ENCODE data around the gene SLIT3.

The SLIT3 gene

GRCh38 chr5:169298193-169298592 lies 2.7 kb downstream of the SLIT3 start:
- no peak for DNase-seq

DNA sequence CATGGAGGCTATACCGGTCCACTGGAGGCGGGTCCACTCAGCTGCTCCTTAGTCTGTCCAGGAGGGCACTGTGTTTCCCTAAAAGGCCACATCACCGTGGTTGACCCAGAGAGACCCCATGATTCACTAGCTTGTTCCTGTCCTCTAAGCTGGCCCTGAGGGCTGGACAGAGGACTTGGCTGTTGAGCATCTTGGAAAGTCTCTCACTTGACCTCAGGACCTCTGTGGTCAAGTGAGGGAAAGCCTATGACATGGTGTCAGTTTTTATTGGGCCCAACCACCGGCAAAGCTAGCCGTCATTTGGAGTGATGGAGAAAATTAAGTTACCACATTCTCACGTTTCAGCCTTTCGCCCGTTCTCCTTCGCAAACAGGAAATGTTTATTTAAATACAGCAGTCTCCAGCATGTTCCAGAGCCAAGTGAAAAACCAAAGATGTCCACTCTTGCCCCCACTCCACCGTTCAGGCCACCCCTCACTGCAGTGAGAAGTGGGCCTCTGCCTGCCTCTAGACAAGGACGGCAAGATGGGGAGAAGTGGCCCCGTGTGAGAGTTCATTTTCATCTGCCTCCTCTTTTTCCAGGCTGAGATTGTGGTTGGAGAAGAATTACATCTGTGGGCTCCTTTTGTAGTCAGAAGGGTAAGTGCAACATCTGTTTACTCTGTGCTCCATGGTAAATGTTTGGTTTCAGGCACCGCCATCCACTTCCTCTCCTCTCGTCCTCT lies 4.4 kb downstream of the SLIT3 start:
- no peak for DNase-seq

- no peak for DNase-seq
These were observed 5.6 kb downstream of the SLIT3 start for GRCh38 chr5:169295306-169295705.

- no peak for DNase-seq
These were observed 6.3 kb downstream of the SLIT3 start for GRCh38 chr5:169294621-169295020.

DNA sequence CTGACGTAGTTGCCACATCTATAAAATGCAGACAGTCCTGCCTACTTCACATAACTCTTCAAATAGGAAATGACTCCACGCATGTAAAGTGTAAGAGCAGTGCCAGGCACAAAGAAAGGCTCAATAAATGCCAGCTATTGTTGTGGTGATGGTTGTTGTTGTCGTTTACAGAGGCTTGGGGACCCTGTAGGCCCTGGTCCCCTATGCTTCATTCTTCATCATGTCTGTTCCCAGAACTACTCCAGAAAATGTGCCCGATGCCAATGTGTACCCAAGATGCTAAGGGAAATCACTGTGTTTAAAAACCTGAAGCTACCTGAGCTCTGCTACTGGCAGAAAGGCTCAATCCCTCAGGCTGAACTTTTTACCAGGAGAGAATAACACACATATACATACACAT lies 9.1 kb downstream of the SLIT3 start:
- no peak for DNase-seq

DNA sequence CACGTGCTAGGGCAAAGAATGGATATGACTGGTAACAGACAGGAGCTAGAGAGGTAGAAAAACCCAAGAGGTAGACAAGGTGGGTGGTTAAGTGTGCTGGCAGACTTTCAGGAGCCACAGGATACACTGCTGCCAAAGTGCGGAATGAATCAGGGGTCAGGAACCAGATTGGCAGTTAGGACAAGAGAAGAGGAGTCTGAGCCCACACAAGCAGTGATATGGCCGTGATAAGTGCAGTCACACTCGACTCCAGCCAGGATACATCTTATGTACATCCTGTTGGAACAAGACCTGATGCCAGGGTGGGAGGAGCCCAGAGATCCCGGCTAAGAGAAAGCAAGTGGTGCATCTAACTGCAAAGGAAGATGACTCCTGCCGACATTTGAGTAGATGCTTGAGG lies 10.0 kb downstream of the SLIT3 start:
- DNase-seq, result no peak

DNA sequence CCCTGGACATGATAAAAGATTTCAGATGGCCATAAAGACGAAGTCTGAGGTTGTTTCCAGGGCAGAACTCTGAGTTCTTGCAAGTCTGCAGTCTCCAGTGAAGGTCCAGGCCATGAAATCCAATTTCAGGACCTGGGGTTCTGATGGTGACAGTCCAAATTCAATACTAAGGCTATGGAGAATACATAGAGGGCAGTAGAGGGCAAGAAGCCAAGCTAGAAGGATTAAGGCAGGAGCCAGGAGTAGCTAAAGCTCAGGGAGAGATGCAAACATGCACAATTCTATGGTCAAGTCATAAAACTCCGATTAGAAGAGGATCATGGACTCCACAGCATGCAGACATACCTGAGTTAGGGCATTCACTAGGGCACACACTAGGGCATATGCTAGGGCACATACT lies 11.4 kb downstream of the SLIT3 start:
- DNase-seq, result no peak

DNA sequence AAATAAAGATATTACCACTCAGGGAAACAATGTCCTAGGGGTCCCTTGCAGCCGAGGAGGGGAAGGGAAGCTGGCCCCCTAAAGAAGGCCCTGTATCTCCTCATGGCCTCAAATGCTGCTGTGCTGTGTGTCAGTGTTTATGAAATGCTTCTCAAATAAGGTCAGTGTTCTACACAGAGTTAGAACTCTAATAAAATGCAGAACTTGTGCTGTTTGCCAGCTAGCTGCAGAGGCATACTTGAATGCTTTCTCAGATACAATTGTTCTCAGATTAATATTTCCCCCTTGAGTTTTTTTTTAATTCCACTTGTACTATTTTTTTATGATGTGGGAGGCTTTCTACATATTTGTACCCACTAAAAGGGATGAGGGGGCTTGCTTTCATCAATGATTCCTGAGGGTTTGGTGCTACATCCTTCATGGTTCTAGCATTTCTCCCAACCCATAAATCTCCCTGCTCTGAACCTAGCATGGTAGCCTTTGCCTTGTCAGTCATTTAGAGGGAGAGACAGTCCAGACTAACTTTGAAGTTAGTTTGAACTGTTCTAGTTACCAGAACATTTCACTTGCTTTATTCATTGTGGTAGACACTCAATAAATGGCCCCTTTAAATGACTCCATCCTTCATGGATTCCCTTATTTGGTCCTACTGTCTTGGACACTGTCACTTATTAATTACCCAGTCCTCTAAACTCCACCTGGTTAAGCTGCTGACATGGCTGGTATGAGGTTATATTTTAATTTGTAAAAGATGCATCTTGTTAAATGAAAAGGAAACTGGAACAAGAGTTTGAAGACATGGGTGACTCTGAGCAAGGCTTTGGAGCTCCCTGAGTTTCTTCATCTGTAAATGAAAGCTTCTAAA lies 12.6 kb downstream of the SLIT3 start:
- DNase-seq, result no peak

GRCh38 chr5:169287529-169287928 lies 13.4 kb downstream of the SLIT3 start:
- DNase-seq, result no peak

- DNase-seq, result no peak
These were observed 14.2 kb downstream of the SLIT3 start for GRCh38 chr5:169286572-169287300.

- DNase-seq, result no peak
These were observed 17.1 kb downstream of the SLIT3 start for GRCh38 chr5:169283887-169284286.

GRCh38 chr5:169281625-169282024 lies 19.3 kb downstream of the SLIT3 start:
- DNase-seq, result no peak

DNA sequence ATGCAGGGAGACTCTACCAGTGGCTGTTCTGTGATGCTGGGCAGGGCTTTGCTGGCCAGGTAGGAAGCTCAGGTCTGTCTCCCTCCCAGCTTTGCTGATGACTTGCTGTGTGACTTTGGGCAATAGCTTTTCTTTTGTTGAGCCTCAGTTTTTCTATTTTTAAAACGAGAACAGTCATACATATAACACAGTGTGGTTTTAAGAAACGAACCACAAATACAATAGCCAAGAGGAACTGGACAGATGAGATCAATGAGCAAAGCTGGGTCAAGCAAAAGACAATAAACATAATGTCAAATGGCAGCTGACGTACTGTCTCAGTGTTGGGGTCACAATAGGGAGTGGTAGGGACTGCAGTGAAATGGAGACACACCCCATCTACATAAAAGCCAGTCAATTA lies 20.2 kb downstream of the SLIT3 start:
- no peak for DNase-seq

GRCh38 chr5:169280286-169280685 lies 20.7 kb downstream of the SLIT3 start:
- DNase-seq, result no peak

- no peak for DNase-seq
These were observed 21.8 kb downstream of the SLIT3 start for GRCh38 chr5:169279125-169279524.

DNA sequence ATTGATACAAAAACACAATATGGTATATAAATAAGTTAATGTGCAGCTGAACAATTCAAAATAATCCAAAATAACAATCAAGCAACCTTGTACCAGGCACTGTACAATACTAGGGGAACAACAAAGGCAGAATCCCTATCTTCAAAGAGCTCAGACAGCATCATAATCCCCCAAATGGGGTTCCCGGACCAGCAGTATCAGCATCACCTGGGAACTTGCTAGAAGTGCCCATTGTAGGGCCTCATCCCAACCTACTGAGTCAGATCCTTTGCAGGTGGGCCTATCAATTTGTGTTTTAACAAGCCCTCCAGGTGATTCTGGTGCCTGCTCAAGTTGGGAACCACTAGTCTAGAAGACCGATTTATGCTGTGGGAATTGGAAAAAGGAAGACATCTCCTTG lies 27.1 kb downstream of the SLIT3 start:
- no peak for DNase-seq

DNA sequence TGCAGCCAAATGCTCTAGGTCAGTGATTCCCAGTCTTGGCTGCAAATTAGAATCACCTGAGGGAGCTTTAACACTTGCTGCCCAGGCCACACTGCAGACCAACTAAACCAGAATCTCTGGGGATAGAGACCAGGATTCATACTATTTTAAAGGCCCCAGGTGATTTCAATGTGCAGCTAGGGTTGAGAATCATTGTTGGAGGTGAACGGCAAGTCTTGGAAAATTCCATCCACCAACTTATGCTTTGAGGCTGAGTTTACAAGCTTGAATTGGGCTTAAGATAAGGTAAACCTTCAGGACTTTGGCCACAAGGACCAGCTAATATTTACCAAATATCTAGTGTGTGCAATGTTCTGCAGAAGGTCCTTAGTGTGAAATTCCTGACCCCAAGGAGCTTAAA lies 27.5 kb downstream of the SLIT3 start:
- no peak for DNase-seq

GRCh38 chr5:169272731-169273427 lies 28.1 kb downstream of the SLIT3 start:
- no peak for DNase-seq

DNA sequence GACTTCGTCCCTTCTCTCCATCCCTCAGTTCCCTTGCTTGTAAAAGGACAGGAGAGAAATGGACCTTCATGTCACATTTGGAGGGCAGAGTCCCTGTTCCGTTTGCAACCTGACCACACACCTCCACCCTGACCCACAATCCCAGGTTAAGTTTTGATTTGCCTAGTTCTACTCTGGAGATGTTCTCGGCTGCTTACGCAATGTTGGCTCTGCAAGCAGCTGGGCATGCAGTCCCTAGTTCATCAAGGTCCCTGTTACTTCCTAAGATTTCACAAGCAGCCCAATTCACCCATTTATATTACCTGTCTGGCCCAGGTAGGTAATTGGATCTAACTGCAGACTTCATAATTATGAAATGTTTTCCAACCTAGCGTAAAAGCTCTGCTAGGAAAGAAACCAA lies 28.8 kb downstream of the SLIT3 start:
- DNase-seq, result no peak

GRCh38 chr5:169270827-169271226 lies 30.1 kb downstream of the SLIT3 start:
- DNase-seq, result no peak

- no peak for DNase-seq
These were observed 32.9 kb downstream of the SLIT3 start for GRCh38 chr5:169268019-169268418.

DNA sequence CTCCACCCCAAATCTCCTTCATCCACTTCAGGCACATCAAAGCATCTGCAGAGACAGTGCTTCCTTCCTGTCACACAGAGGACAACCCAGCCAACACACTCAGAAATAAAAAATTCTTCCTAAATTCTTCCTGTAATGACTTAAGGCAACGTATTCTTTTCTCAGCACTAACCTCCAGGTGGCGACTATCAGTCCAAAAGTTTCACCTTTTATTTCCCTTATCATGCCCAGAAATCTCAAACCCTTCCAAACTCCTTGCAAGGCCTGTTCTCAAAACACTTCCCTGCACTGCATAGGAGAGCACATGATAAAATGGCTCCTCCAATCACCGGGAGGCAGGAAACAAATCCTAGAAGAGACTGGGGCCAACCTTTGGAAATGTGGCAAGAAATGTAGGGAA lies 35.1 kb downstream of the SLIT3 start:
- no peak for DNase-seq

DNA sequence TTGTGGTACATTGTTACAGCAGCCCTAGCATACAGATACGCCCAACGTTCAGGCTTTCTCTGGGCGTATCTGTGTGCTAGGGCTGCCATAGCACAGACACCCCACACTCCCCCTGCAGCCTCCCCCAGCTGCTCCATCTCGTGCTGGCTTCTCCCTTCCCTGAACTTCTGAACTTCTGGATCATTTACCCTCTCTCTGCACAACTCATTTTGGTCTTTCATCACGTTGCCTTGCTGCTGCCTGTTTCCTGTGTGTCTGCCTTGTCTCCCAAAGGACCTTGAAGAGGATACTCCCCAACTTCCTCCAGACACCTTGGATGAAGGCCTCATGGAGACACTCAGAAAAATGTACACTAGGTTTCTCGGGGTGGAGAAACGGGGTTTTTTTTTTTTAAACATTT lies 37.3 kb downstream of the SLIT3 start:
- no peak for DNase-seq

All from activated CD4-positive, alpha-beta T cell treated with anti-CD3 and anti-CD28 coated beads, Interleukin-2, amount 50 U/mL, for 48 hours (primary cell).